Hepatocyte (in vitro differentiated cells): ENCODE results near the gene MTPN.

ENCODE experiments used
- EZH2phosphoT487 ChIP-seq: fragments of 200-600 bp; sonication (generic); IDR thresholded peaks from one replicate; pipeline ENCODE4 v1.6.1; 2018; ENCODE audit warnings: antibody characterized with exemption, mild to moderate bottlenecking, low read depth, moderate library complexity; ENCODE audit not compliant: unreplicated experiment, severe bottlenecking
- TF ChIP-seq, protein P1 (sequence below): fragments of 200-600 bp; sonication (generic); IDR thresholded peaks from 2 replicates; pipeline ENCODE4 v1.5.1; 2016; ENCODE audit warnings: antibody characterized with exemption, mild to moderate bottlenecking; ENCODE audit not compliant: poor library complexity

DNA sequence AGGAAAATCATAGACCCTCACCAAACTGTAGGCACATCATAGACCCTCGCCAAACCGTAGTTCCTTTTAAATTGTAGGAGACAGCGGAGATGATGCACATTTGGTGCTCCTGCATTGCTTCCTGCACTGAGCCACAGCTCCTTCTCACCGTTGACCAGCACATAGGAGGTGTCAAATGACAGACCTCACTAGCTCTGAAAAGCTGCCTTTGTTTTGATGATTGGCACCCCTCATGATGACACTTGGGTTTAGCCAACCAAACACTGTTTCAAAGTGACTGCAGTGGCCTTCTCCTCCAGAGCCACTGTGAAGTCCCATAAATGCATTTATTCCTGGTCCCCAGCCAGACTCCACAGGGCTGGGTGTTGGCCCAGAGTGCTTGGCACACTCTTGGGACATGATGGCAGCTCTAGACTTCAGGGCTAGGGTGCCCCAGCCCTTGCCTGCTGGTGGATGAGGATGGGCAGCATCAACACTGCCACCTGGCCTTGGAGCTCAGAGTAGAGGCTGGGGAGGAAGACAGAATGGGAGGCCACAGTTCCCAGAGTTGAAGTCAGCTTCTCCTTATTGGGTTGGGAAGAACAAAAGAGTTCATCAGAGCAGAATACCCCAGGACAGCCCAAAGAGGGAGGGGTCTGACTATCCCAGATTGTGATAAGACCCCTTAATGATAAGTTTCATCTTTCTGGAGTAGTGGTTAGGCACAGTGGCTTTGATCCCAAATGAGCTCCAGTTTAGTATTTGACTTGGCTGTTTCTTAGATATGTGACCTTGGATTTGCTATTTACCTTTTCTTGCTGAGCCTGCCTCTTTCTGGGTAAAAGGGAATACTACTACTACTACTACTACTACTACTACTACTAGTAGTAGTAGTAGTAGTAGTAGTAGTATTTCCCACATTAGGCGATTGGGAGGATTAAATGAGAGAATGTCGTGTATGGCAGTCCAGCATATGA, 75.3 kb downstream of the MTPN start:
- TF ChIP-seq, protein P1, sequence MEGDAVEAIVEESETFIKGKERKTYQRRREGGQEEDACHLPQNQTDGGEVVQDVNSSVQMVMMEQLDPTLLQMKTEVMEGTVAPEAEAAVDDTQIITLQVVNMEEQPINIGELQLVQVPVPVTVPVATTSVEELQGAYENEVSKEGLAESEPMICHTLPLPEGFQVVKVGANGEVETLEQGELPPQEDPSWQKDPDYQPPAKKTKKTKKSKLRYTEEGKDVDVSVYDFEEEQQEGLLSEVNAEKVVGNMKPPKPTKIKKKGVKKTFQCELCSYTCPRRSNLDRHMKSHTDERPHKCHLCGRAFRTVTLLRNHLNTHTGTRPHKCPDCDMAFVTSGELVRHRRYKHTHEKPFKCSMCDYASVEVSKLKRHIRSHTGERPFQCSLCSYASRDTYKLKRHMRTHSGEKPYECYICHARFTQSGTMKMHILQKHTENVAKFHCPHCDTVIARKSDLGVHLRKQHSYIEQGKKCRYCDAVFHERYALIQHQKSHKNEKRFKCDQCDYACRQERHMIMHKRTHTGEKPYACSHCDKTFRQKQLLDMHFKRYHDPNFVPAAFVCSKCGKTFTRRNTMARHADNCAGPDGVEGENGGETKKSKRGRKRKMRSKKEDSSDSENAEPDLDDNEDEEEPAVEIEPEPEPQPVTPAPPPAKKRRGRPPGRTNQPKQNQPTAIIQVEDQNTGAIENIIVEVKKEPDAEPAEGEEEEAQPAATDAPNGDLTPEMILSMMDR: no peak
- no peak for TF ChIP-seq EZH2phosphoT487
